Measurements from ENCODE around the gene IL31RA.

GRCh38 chr5:55817030-55817429 is 34.1 kb upstream of the IL31RA start:
- no peak for TF ChIP-seq CTCF (conservative IDR thresholded peaks at IDR 0.05; ENCODE audit: low read length)
- TF ChIP-seq EZH2phosphoT487 (IDR thresholded peaks at IDR 0.05; ENCODE audit: borderline replicate concordance, low read depth, low read length): no peak

Data from OCI-LY7 (cell line).